ENCODE data around the gene RBM8A. TPM values are rescaled to one million over a fixed set of nuclear protein-coding genes. Genes with fewer than 3 reads are reported as not detected.

The RBM8A gene
- polyA plus RNA-seq, 2 of the 4 experiments (the other 2 are of a cell fraction), result 240 to 281 TPM

Other genes with a start within 250 kb of the RBM8A start
- 2.0 and 2.9 TPM in 2 replicates for gene PDZK1, start 220.1 kb downstream of the RBM8A start, polyA plus RNA-seq (2011; rRNA removed)
- gene PDZK1, start 220.1 kb downstream of the RBM8A start, polyA plus RNA-seq (2017; fragmentation: RNase III; extraction: RNeasy Plus Mini Kit Qiagen cat#74134 plus additional on column Dnase treatment), result 1.3 to 1.5 TPM (median 1.5 TPM) in 3 replicates
- gene CD160, start 208.0 kb downstream of the RBM8A start, polyA plus RNA-seq (2011; rRNA removed), result 0.05 and 0.07 TPM in 2 replicates
- gene CD160, start 208.0 kb downstream of the RBM8A start, polyA plus RNA-seq (2017; fragmentation: RNase III; extraction: RNeasy Plus Mini Kit Qiagen cat#74134 plus additional on column Dnase treatment), result not detected in 3 replicates
- 18.4 and 18.8 TPM in 2 replicates for gene RNF115, start 103.4 kb downstream of the RBM8A start, polyA plus RNA-seq (2011; rRNA removed)
- gene RNF115, start 103.4 kb downstream of the RBM8A start, polyA plus RNA-seq (2017; fragmentation: RNase III; extraction: RNeasy Plus Mini Kit Qiagen cat#74134 plus additional on column Dnase treatment), result 8.5 to 9.3 TPM (median 9.2 TPM) in 3 replicates
- gene POLR3C, start 103.3 kb downstream of the RBM8A start, polyA plus RNA-seq (2011; rRNA removed), result 58.3 and 65.0 TPM in 2 replicates
- gene POLR3C, start 103.3 kb downstream of the RBM8A start, polyA plus RNA-seq (2017; fragmentation: RNase III; extraction: RNeasy Plus Mini Kit Qiagen cat#74134 plus additional on column Dnase treatment), result 26.9 to 29.5 TPM (median 28.1 TPM) in 3 replicates
- gene NUDT17, start 81.9 kb downstream of the RBM8A start, polyA plus RNA-seq (2011; rRNA removed), result 6.7 and 9.0 TPM in 2 replicates
- gene NUDT17, start 81.9 kb downstream of the RBM8A start, polyA plus RNA-seq (2017; fragmentation: RNase III; extraction: RNeasy Plus Mini Kit Qiagen cat#74134 plus additional on column Dnase treatment), result 4.6 to 5.7 TPM (median 4.9 TPM) in 3 replicates
- 15.5 and 25.4 TPM in 2 replicates for gene PIAS3, start 68.4 kb downstream of the RBM8A start, polyA plus RNA-seq (2011; rRNA removed)
- 18.6 to 23.2 TPM (median 22.7 TPM) in 3 replicates for gene PIAS3, start 68.4 kb downstream of the RBM8A start, polyA plus RNA-seq (2017; fragmentation: RNase III; extraction: RNeasy Plus Mini Kit Qiagen cat#74134 plus additional on column Dnase treatment)
- gene ANKRD35, start 41.6 kb downstream of the RBM8A start, polyA plus RNA-seq (2011; rRNA removed), result not detected in 2 replicates
- not detected in 3 replicates for gene ANKRD35, start 41.6 kb downstream of the RBM8A start, polyA plus RNA-seq (2017; fragmentation: RNase III; extraction: RNeasy Plus Mini Kit Qiagen cat#74134 plus additional on column Dnase treatment)
- gene ITGA10, start 17.4 kb downstream of the RBM8A start, polyA plus RNA-seq (2011; rRNA removed), result 0.68 and 1.1 TPM in 2 replicates
- 0.62 to 1.2 TPM (median 1.1 TPM) in 3 replicates for gene ITGA10, start 17.4 kb downstream of the RBM8A start, polyA plus RNA-seq (2017; fragmentation: RNase III; extraction: RNeasy Plus Mini Kit Qiagen cat#74134 plus additional on column Dnase treatment)
- gene PEX11B, start 8.8 kb downstream of the RBM8A start, polyA plus RNA-seq (2011; rRNA removed), result 35.5 and 40.6 TPM in 2 replicates
- gene PEX11B, start 8.8 kb downstream of the RBM8A start, polyA plus RNA-seq (2017; fragmentation: RNase III; extraction: RNeasy Plus Mini Kit Qiagen cat#74134 plus additional on column Dnase treatment), result 13.9 to 15.2 TPM (median 14.2 TPM) in 3 replicates
- 33.0 and 35.8 TPM in 2 replicates for gene LIX1L, start 30.5 kb upstream of the RBM8A start, polyA plus RNA-seq (2011; rRNA removed)
- gene LIX1L, start 30.5 kb upstream of the RBM8A start, polyA plus RNA-seq (2017; fragmentation: RNase III; extraction: RNeasy Plus Mini Kit Qiagen cat#74134 plus additional on column Dnase treatment), result 8.6 to 10.5 TPM (median 10.1 TPM) in 3 replicates
- gene ANKRD34A, start 37.1 kb upstream of the RBM8A start, polyA plus RNA-seq (2011; rRNA removed), result 0.30 and 0.34 TPM in 2 replicates
- gene ANKRD34A, start 37.1 kb upstream of the RBM8A start, polyA plus RNA-seq (2017; fragmentation: RNase III; extraction: RNeasy Plus Mini Kit Qiagen cat#74134 plus additional on column Dnase treatment), result 0.25 to 0.59 TPM (median 0.39 TPM) in 3 replicates
- 11.0 and 15.7 TPM in 2 replicates for gene POLR3GL, start 37.2 kb upstream of the RBM8A start, polyA plus RNA-seq (2011; rRNA removed)
- 11.0 to 14.3 TPM (median 12.6 TPM) in 3 replicates for gene POLR3GL, start 37.2 kb upstream of the RBM8A start, polyA plus RNA-seq (2017; fragmentation: RNase III; extraction: RNeasy Plus Mini Kit Qiagen cat#74134 plus additional on column Dnase treatment)
- gene TXNIP, start 69.1 kb upstream of the RBM8A start, polyA plus RNA-seq (2011; rRNA removed), result 3.1 and 3.3 TPM in 2 replicates
- gene TXNIP, start 69.1 kb upstream of the RBM8A start, polyA plus RNA-seq (2017; fragmentation: RNase III; extraction: RNeasy Plus Mini Kit Qiagen cat#74134 plus additional on column Dnase treatment), result 0.05 to 0.11 TPM in 2 of 3 replicates, not detected in the other
- 0.07 TPM in 1 of 2 replicates, not detected in the other for gene HJV, start 94.3 kb upstream of the RBM8A start, polyA plus RNA-seq (2011; rRNA removed)
- not detected in 3 replicates for gene HJV, start 94.3 kb upstream of the RBM8A start, polyA plus RNA-seq (2017; fragmentation: RNase III; extraction: RNeasy Plus Mini Kit Qiagen cat#74134 plus additional on column Dnase treatment)
- 0.72 and 0.75 TPM in 2 replicates for gene NBPF10, start 217.3 kb upstream of the RBM8A start, polyA plus RNA-seq (2011; rRNA removed)
- gene NBPF10, start 217.3 kb upstream of the RBM8A start, polyA plus RNA-seq (2017; fragmentation: RNase III; extraction: RNeasy Plus Mini Kit Qiagen cat#74134 plus additional on column Dnase treatment), result 0.36 to 0.42 TPM (median 0.39 TPM) in 3 replicates

All from A549 (cell line).